Fibroblast of lung (primary cell): ENCODE measurements around the gene NPIPB6. TPM values are rescaled to one million over a fixed set of nuclear protein-coding genes. Genes with fewer than 3 reads are reported as not detected.
"Not testable (repeated sequence)": the region's sequence is repeated elsewhere in the genome, so short reads cannot be mapped to it uniquely, and the experiment has no call there.

Source experiments
- DNase-seq, 2 donors: peaks; one replicate each; pipeline versions ENCODE4 v3.0.0 to v3.0.0-alpha.2; 2010; ENCODE audit warnings: low read depth in 2 of 2
- H2AFZ ChIP-seq: 2 replicates; pipeline ENCODE4 v1.5.1; 2012; ENCODE audit warnings: low read length, control low read depth, inconsistent platforms
- H3K27ac ChIP-seq: 2 replicates; pipeline ENCODE4 v1.5.1; 2011; ENCODE audit warnings: low read length, control low read depth; ENCODE audit not compliant: insufficient read depth
- H3K27me3 ChIP-seq: 2 replicates; pipeline ENCODE4 v1.5.1; 2011; ENCODE audit warnings: mild to moderate bottlenecking, low read length; ENCODE audit not compliant: control insufficient read depth, insufficient read depth
- H3K36me3 ChIP-seq: 2 replicates; pipeline ENCODE4 v1.5.1; 2011; ENCODE audit warnings: low read length; ENCODE audit not compliant: control insufficient read depth, insufficient read depth
- H3K4me1 ChIP-seq: 2 replicates; pipeline ENCODE4 v1.5.1; 2011; ENCODE audit warnings: low read length; ENCODE audit not compliant: control insufficient read depth, insufficient read depth; ENCODE audit errors: extremely low read depth
- H3K4me2 ChIP-seq: 2 replicates; pipeline ENCODE4 v1.5.1; 2011; ENCODE audit warnings: low read length, control low read depth; ENCODE audit not compliant: insufficient read depth; ENCODE audit errors: extremely low read depth
- H3K4me3 ChIP-seq, 4 experiments: fragments of 200-600 bp in 1 of 4; sonication (generic) in 1 of 4; replicated peaks in 1 of 4; 2 replicates each; pipeline ENCODE4 v1.5.1; 2011 to 2016; ENCODE audit warnings: low read length in 4 of 4, low read depth in 3 of 4, mild to moderate bottlenecking in 3 of 4, control low read depth in 2 of 4, inconsistent platforms in 1 of 4, mixed read lengths in 1 of 4; ENCODE audit not compliant: insufficient read depth in 1 of 4; ENCODE audit errors: control extremely low read depth in 1 of 4
- H3K79me2 ChIP-seq: 2 replicates; pipeline ENCODE4 v1.5.1; 2012; ENCODE audit warnings: mild to moderate bottlenecking, low read length, inconsistent platforms; ENCODE audit not compliant: control insufficient read depth, insufficient read depth
- H3K9ac ChIP-seq: 2 replicates; pipeline ENCODE4 v1.5.1; 2011; ENCODE audit warnings: mild to moderate bottlenecking, low read length, control low read depth; ENCODE audit not compliant: insufficient read depth
- H3K9me3 ChIP-seq: 2 replicates; pipeline ENCODE4 v1.5.1; 2012; ENCODE audit warnings: low read depth, low read length; ENCODE audit not compliant: control insufficient read depth, insufficient read depth
- H4K20me1 ChIP-seq: 2 replicates; pipeline ENCODE4 v1.5.1; 2011; ENCODE audit warnings: low read length; ENCODE audit not compliant: control insufficient read depth, insufficient read depth; ENCODE audit errors: extremely low read depth
- polyA plus RNA-seq, 2 donors: library from polyadenylated mRNA; depleted of rRNA in 1 of 2; stranded (reverse) in 1 of 2; unstranded in 1 of 2; fragments of >200 nt; gene quantifications; 2 replicates each; pipeline ENCODE4 v1.2.1, GENCODE V29; 2011 to 2012; ENCODE audit warnings: missing spikeins in 1 of 2
- total RNA-seq: library from RNA; depleted of rRNA; stranded (reverse); fragments of >200 nt; gene quantifications from 2 replicates; pipeline ENCODE4 v1.2.1, GENCODE V29; 2014

NPIPB6 gene
- total and polyA plus RNA-seq, 2 donors (not counting 1 experiment from before 2014, with no cell fraction given), result 0.23 to 0.66 TPM

GRCh38 chr16:28336940-28337710 is 26.2 kb downstream of the NPIPB6 start:
- H3K79me2 ChIP-seq, H4K20me1 ChIP-seq, H3K4me1 ChIP-seq, H3K9ac ChIP-seq, H3K36me3 ChIP-seq, H3K27ac ChIP-seq, H3K27me3 ChIP-seq, H3K4me2 ChIP-seq, H3K4me3 ChIP-seq, H2AFZ ChIP-seq, DNase-seq, H3K9me3 ChIP-seq: not testable (repeated sequence)

- H3K4me2 ChIP-seq, H3K27ac ChIP-seq, H3K27me3 ChIP-seq, H4K20me1 ChIP-seq, H3K79me2 ChIP-seq, H3K4me1 ChIP-seq, H2AFZ ChIP-seq, H3K9me3 ChIP-seq, H3K36me3 ChIP-seq, DNase-seq, H3K4me3 ChIP-seq, H3K9ac ChIP-seq: not testable (repeated sequence)
Measured at GRCh38 chr16:28335678-28336077, 27.6 kb downstream of the NPIPB6 start.

- H2AFZ ChIP-seq, H3K9me3 ChIP-seq, H3K4me3 ChIP-seq, H3K4me2 ChIP-seq, H3K27ac ChIP-seq, H3K36me3 ChIP-seq, H3K9ac ChIP-seq, H3K79me2 ChIP-seq, H3K27me3 ChIP-seq, H4K20me1 ChIP-seq, DNase-seq, H3K4me1 ChIP-seq: not testable (repeated sequence)
Measured at GRCh38 chr16:28332632-28333031, 30.7 kb downstream of the NPIPB6 start.

GRCh38 chr16:28330981-28331380 is 32.3 kb downstream of the NPIPB6 start:
- not testable (repeated sequence) for H3K9me3 ChIP-seq, H4K20me1 ChIP-seq, H3K36me3 ChIP-seq, H3K4me3 ChIP-seq, H3K9ac ChIP-seq, DNase-seq, H3K79me2 ChIP-seq, H2AFZ ChIP-seq, H3K27ac ChIP-seq, H3K27me3 ChIP-seq, H3K4me1 ChIP-seq, H3K4me2 ChIP-seq

GRCh38 chr16:28330232-28330631 is 33.1 kb downstream of the NPIPB6 start:
- H2AFZ ChIP-seq, DNase-seq, H3K9me3 ChIP-seq, H3K27ac ChIP-seq, H3K27me3 ChIP-seq, H4K20me1 ChIP-seq, H3K36me3 ChIP-seq, H3K4me1 ChIP-seq, H3K9ac ChIP-seq, H3K79me2 ChIP-seq, H3K4me3 ChIP-seq, H3K4me2 ChIP-seq: not testable (repeated sequence)
